ENCODE results near the gene EIF1. TPM values are rescaled to one million over a fixed set of nuclear protein-coding genes. Genes with fewer than 3 reads are reported as not detected.

The EIF1 gene
- total RNA-seq, 1 experiment from 2014 or later: 1,082 TPM

- ATAC-seq (no peak), DNase-seq (ENCODE audit: low read depth, low spot score) (no peak)
- H3K9ac ChIP-seq (ENCODE audit: low read length): no peak overlapping the region
- POLR2A ChIA-PET: interaction anchor here (4.0 kb wide), 1 partner anchor 16 kb away, joined by 32 read pairs; the partner anchor contains the start of gene EIF1
- no peaks in the 10 kb centered on the region for H3K9me2 ChIP-seq (ENCODE audit: insufficient read depth)
- RAD21 ChIA-PET (ENCODE audit: low non-redundant PET in 1 of 2, low total read pairs in 2 of 2, uncharacterized antibody in 2 of 2, unreplicated experiment in 2 of 2): no interaction called here
- no peaks in the 10 kb centered on the region for H3K79me2 ChIP-seq (ENCODE audit: insufficient read depth, low read length)
- H3K9me3 ChIP-seq (ENCODE audit: control insufficient read depth in 1 of 2, insufficient read depth in 1 of 2, low read depth in 1 of 2, low read length in 2 of 2): no peaks in the 10 kb centered on the region
- intact Hi-C loops (cut with micrococcal nuclease): no loop called here
- TF ChIP-seq JUND (IDR thresholded peaks at IDR 0.05) (no peak), POLR2A (IDR thresholded peaks at IDR 0.05; ENCODE audit: borderline replicate concordance, extremely low read depth, insufficient read depth, insufficient read length) (no peak), POLR2AphosphoS5 (IDR thresholded peaks at IDR 0.05; ENCODE audit: low read depth, low read length) (no peak)
- H3K27ac ChIP-seq (ENCODE audit: low read depth, low read length): no peak overlapping the region
- no peak overlapping the region for H2AFZ ChIP-seq (ENCODE audit: low read depth, low read length, poor library complexity, severe bottlenecking)
- no TSS peak for BruUV-seq (replicated peaks)
- no peaks in the 10 kb centered on the region for H3K27me3 ChIP-seq (ENCODE audit: insufficient read depth, low read length)
- CTCF ChIA-PET: interaction anchor here (4.6 kb wide), 1 partner anchor 10 kb away, joined by 27 read pairs; no protein-coding TSS in a partner anchor
- no peaks in the 10 kb centered on the region for H3K4me1 ChIP-seq (ENCODE audit: control insufficient read depth in 1 of 2, insufficient read depth in 2 of 2, low read length in 2 of 2)
- H3K4me2 ChIP-seq (ENCODE audit: low read length): no peak overlapping the region
- H4K20me1 ChIP-seq (ENCODE audit: insufficient read depth): no peaks in the 10 kb centered on the region
- no peak overlapping the region for H3K4me3 ChIP-seq (replicated peaks in 1 of 2; ENCODE audit: low read depth in 1 of 2, low read length in 2 of 2)
- no peaks in the 10 kb centered on the region for H3K36me3 ChIP-seq (ENCODE audit: control insufficient read depth in 1 of 2, insufficient read depth in 2 of 2, low read length in 2 of 2)
These were observed 16.7 kb downstream of the EIF1 start for GRCh38 chr17:41705271-41705991.

GRCh38 chr17:41707803-41708669 lies 19.4 kb downstream of the EIF1 start:
- DNase-seq (ENCODE audit: low read depth, low spot score) (no peak), ATAC-seq (no peak)
- BruUV-seq (replicated peaks): no TSS peak
- Histone ChIP-seq H3K4me1 (ENCODE audit: control insufficient read depth in 1 of 2, insufficient read depth in 2 of 2, low read length in 2 of 2) (peaks cover 0 to 6% of the 10 kb centered on the region in 2 experiments; a peak in 2 of 4 replicates), H3K4me3 (replicated peaks in 1 of 2; ENCODE audit: low read depth in 1 of 2, low read length in 2 of 2) (no peak overlapping the region), H3K9me2 (ENCODE audit: insufficient read depth) (no peaks in the 10 kb centered on the region), H3K79me2 (ENCODE audit: insufficient read depth, low read length) (no peaks in the 10 kb centered on the region), H3K9me3 (ENCODE audit: control insufficient read depth in 1 of 2, insufficient read depth in 1 of 2, low read depth in 1 of 2, low read length in 2 of 2) (no peaks in the 10 kb centered on the region), H3K9ac (ENCODE audit: low read length) (no peak overlapping the region), H3K27ac (ENCODE audit: low read depth, low read length) (no peak overlapping the region), H2AFZ (ENCODE audit: low read depth, low read length, poor library complexity, severe bottlenecking) (no peak overlapping the region), H3K27me3 (ENCODE audit: insufficient read depth, low read length) (no peaks in the 10 kb centered on the region), H3K36me3 (ENCODE audit: control insufficient read depth in 1 of 2, insufficient read depth in 2 of 2, low read length in 2 of 2) (no peaks in the 10 kb centered on the region), H4K20me1 (ENCODE audit: insufficient read depth) (no peaks in the 10 kb centered on the region), H3K4me2 (ENCODE audit: low read length) (no peak overlapping the region)
- POLR2A ChIA-PET: interaction anchor here (1.0 to 4.0 kb wide), 2 partner anchors 12 to 18 kb away, joined by 3 to 32 read pairs; partner anchors contain the start of gene EIF1
- CTCF ChIA-PET: interaction anchor here (0.7 to 4.6 kb wide), 2 partner anchors 12 to 163 kb away, joined by 4 to 27 read pairs; no protein-coding TSS in a partner anchor
- RAD21 ChIA-PET (ENCODE audit: low non-redundant PET in 1 of 2, low total read pairs in 2 of 2, uncharacterized antibody in 2 of 2, unreplicated experiment in 2 of 2): no interaction called here
- intact Hi-C loops (cut with micrococcal nuclease): no loop called here
- no peak for TF ChIP-seq ZBTB33 (IDR thresholded peaks at IDR 0.05; ENCODE audit: extremely low read depth, insufficient replicate concordance, low read length)
- TF ChIP-seq POLR2A (IDR thresholded peaks at IDR 0.05; ENCODE audit: borderline replicate concordance, extremely low read depth, insufficient read depth, insufficient read length): no peak
- no peak for TF ChIP-seq EZH2phosphoT487 (IDR thresholded peaks at IDR 0.05; ENCODE audit: borderline replicate concordance)
- TF ChIP-seq TCF7L2 (IDR thresholded peaks at IDR 0.05; ENCODE audit: borderline replicate concordance, extremely low read depth, insufficient read depth, insufficient read length): no peak
- TF ChIP-seq SP1 (IDR thresholded peaks at IDR 0.05; ENCODE audit: low read depth): no peak
- TF ChIP-seq YY1 (IDR thresholded peaks at IDR 0.05; ENCODE audit: extremely low read depth, insufficient replicate concordance, low read depth, low read length): no peak
- TF ChIP-seq REST (IDR thresholded peaks at IDR 0.05; ENCODE audit: low read depth): no peak
- TF ChIP-seq CEBPB (IDR thresholded peaks at IDR 0.05; ENCODE audit: low read depth): no peak

All from HCT116 (cell line).